Activated naive CD4-positive, alpha-beta T cell (primary cell): ENCODE measurements around the gene RASGEF1B.

Experiments
- DNase-seq, 4 experiments: peaks; one replicate each; lab custom pipeline; 2025; lab: John Stamatoyannopoulos, UW

RASGEF1B gene

DNA sequence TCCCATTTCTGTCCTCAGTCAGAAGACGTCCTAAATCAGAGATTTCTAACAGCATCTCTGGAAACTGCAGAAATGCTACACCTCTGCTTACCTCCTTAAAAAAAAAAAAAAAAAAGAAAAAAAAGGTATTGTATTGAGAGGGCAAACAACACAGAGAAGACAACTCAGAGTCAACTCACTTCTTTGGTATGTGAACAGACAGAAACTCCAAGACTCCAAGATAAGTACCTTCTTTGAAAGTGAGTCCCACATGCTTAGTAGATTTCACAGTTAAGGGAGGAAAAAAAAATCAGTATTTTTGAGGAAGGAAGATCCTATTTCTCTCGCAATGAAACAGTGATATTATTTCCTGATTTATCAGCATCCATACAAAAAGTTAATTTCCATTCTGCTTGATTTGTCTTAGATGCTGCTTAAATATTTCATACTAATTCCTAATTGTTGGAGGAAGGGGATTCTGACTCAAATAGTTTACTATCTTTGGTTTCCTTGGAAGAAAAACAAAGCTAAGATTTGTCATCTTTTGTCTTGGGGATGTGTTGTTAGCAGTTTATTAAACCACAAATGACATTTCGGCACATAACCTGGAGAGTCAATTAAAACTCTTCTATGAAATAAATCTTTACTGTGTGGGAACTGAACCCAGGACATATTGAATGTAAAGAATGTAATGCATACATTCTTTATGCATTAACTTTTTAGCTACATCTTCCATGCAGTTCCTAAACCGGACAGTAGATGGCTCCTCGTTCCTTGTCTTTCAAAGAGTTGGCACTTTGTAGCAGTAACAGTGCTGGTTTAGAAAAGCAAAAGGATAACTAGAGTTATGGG, 4.7 kb downstream of the RASGEF1B start:
- peak; percentile 3 to 44 (median 28) for DNase-seq

DNA sequence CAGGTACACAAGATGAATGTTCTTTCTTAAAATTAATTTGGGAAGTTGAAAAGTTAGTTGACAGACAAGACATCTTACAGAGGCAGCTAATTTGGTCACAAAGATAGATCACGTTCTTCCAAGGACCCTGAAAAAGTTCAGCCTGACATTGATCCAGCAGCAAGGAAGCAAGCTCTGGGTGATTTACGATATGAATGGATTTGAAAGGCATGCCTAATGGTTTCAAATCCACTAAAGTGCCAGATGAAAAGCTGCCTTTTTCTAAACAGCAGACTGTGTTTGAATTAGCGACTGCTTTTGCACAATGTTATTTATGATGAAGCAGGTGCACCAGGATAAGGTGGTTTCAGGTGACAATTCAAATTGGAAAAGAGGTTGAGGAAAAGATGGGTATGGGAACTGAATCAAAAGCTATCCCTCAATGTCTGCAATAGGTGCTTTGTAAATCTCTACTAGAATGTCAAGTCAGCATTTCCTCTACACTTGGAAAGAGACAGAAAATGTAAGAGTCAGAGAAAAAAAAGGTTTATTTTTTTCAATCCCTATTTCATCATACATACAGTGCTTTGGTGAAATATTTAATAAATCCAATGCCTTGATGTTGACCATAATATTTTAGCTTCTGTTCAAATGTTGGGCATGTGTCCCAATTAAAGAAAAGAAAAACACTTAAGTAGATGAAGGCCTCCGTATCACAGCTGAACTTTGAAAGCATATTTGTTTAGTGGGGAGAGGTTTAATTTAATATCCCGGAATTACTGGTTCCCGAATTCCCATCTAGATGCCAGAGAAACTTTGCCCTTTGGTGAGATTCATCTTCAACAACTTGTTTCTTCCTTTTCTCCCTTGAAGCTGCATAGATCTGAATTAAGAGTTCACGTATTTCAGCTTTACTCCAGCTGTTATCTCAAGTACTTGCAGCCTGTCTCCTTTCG, 6.0 kb downstream of the RASGEF1B start:
- no peak for DNase-seq

DNA sequence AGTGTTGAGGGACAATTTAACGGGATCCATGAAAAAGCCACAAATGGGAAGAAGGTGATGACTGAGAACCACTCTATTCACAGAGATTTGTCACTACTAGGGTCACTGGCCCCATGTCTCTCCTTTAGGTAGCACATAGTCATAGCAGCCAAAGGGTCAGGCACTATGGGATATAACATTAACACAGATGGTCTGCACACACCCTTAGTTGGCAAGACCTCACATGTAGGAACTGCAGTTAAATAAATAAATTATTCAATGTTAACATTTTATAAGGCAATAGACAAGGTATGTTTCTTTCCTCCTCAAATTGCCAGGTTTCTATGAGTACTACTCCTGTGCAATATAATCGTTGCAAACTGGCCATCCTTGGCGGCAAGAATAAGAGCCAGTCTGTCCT, 10.9 kb downstream of the RASGEF1B start:
- DNase-seq, result no peak

DNA sequence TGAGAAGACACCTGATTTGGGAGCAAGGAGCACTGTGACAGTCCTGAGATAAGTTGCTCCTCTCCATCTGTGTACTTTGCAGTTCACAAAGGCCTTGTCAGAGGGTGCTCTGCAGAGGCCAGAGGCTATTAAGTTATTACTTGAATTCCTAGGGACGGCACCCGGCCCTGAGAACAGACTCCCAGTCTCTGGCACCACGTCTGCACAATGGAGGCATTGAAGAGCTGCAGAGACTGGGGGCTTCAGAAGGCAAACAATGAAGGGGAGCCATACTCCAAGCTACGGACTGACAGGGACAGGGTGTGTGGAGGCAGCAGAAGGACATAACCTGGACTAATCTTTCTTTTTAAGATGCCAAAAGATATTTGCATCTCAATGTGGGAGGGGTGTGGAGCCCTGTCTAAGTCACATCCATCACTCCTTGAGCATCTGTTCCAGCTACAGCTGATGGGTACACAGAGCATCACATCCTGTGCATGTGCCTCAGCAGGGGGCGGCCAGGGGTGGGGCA, 11.5 kb downstream of the RASGEF1B start:
- DNase-seq, result no peak

DNA sequence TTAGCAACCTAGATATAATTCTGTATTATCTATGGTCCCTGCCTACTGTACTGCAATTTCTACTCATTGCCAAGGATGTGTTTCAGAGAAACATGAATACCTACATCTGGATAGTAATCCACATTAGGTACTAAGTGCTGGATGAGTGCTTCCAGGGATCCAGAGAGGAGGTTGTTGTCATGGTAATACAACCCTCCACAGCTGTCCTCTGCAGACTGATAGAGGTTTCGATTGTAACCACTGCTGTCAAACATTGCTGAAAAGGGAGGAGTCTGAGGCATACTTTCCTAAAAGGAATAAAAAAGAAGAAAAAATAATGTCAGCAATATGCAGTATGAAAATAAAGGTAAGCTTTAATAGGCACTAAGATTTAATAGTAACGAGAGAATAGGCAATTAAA, 12.5 kb downstream of the RASGEF1B start:
- no peak for DNase-seq

DNA sequence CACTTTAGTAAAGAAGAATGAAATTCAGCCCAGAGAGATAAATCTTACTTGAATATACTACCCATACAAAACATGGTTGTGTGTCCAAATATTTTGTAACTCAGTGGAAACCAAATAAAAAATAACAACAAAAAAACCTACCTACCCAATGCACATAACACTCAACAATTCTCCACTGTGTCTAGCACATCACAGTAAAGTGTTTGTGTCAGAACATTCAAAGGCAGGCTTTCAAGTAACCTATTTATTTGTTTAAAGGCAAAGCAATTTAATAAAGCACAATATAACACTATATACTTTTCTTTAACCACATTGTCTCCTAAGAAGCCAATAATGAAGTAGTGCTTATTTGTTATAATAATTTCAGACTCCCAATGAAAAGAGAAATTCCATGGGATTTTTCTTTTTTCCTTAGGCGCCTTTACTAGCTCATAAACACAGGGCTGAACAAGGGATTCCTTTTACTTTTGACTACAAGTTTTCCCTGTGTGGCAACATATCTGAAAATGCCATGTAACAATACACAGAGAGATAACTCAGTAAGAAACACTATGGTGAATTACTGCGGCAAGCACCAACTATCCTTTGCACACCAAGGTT, 13.7 kb downstream of the RASGEF1B start:
- no peak for DNase-seq

DNA sequence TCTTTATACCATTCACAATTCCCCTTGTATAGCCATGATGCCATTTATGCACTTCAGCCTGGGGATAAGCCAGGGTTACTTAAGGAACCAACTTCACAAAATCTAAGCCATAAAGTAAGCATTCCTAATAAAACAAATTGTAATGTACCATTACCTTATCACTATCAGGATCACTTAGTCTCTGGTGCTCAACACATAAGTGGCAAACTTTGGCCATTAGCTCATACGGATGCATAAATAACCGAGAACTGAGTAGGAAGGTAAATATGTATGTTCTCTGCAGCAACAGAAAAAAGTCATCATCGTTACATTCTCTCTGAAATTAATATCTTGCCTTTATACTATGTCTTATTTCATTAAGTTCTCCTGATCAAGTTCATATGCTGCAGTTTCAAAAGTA, 14.4 kb downstream of the RASGEF1B start:
- DNase-seq, result no peak

DNA sequence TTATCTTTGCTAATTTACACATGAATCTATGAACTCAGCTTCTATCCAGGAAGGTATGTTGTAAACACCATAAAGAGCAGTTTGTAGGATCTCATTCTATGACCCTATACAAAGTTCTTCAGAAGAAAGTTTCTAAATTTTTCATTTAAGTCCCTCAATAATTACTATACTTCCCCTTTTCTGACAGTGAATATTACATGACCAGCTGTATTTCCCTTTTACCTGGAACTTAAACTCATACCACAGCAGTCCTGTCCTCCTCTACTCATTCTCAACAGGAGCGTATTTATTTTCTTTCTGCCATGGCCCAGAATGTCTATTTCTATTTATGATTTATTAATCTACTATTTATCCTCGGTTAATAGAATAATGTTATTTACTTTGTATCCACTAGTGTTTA, 15.8 kb downstream of the RASGEF1B start:
- no peak for DNase-seq

DNA sequence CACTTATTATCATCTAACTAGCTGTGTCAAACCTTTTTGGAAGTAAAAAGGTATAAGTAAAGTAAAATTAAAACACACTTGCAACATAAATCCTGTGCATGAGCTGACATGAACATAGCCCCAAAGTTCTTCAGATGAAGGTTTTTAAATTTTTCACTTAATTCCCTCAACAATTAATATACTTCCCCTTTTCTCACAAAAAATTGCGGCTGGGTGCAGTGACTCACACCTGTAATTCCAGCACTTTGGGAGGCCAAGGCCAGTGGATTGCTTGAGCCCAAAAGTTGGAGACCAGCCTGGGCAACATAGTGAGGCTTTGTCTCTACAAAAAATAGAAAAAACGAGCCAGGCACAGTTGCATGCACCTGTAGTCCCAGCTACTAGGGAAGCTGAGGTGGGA, 16.8 kb downstream of the RASGEF1B start:
- DNase-seq, result no peak

DNA sequence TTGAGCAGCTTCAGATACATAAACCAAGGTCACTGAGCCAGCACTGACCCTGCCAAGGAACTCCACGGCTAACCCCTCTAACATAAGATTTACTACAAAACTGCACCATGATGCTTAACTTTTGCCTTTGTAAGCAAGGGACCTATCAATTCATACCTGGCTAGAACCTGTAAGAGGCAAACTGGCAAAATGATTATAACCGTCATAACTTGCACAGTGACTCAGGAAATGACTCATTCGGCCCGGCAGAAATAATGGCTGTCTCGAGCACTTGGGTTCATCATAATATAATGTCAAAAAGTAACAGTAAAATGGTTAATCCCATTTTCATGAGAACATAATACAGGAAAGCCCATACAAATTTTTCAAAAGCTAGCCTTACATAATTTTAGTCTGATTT, 17.2 kb downstream of the RASGEF1B start:
- DNase-seq, result peak in 1 of 4 experiments; percentile 4

DNA sequence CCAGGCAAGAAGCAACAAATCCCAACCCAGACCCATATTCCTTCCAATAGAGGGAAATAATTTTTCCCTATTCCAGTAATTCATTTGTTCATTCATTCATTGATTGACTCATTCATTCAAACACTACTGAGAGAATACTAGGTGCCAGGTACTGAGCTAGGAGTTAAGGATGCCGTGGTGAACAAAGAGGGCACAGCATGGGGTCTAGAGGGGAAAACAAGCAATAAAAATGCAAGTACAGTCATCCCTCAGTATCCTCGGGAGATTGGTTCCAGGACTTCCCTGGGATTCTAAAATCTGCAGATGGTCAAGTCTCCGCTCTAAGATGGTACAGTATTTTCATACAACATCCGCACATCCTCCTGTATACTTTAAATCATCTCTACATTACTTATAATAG, 18.7 kb downstream of the RASGEF1B start:
- DNase-seq, result no peak

DNA sequence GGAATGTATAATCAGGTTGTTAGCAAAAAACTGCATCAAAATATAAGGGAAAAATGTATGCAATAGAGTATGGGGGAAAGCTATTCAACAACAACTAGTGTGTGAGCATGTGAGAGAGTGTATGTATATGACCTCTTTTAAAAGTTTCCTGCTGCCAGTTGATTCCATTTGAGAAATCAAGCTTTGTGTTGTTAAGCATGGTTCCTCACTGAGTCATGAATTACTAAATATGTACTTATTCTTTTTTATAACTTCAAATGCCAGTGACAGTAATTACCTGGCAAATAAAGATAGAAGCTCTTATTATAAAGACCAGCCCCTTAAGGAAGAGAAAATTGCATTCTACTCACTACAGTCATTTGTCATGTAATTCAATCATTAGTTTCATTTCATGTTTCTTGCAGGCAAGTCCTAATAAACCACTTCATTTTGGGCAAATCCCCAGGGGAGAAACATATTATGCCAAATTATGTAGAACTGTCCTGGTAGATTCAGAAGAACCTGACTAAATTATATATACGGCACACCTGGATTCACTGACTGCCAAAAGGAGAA, 19.2 kb downstream of the RASGEF1B start:
- no peak for DNase-seq

DNA sequence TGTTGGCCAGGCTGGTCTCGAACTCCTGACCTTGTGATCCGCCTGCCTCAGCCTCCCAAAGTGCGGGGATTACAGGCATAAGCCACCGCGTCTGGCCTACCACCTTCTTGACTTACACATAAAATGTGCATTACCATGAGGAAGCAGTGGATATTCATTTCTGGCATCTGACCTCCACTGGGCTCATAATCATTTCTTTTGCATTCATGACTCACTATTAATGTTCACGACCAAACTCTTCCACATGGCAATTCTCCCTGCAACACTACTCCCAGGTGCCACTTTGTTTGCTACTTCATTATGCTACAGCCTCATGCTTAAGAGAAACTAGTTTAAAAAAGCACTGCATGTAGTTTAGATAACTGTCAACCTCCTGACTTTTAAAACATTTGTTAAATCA, 22.7 kb downstream of the RASGEF1B start:
- no peak for DNase-seq

DNA sequence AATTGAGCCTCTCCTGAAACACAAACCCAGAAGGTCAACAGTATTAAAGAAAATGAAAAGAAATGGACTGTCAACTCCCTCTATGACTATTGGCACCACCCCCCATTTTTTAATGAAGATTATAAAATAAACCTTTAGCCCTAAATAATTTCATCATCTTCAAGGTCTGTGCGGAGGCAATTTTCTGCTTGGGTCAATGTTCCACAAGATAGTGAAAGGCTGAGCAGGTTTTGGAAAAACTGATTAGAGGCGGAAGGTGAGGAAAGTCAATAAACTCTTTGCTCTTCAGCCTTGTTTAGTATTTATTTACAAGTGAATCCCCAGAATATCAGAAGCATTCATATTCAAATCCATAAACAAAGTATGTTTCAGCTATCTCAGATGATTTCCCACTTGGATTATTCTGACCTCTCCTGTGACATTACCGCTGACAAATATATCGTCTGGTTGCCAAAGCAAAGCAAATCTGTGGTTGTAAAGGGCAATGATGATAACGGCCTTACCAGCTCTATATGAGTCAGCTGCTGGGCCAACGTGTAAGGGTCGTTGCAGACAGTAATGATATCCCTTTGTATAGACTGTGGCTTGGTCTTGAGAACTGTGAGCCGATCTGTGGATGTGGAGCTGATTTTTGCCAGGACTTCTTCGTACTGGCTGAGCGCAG, 24.0 kb downstream of the RASGEF1B start:
- no peak for DNase-seq

DNA sequence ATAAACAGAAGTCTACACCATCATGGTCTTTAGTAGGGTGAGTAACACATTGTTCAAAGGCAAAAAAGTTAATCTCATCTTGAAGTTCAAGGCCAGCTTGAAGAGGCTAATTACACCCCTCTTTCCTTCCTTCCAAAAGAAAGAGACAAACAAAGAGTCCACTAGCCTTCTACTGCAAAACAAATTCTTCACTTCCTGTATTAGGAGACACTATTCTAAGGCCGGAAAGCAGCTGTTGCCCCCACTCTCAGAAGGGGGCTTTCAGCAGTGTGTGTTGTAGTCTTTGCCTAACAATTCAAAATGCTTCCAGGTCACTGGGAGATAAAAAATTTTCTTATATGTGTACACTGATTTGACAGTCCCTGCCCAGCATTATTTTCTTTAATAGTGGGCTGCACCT, 25.1 kb downstream of the RASGEF1B start:
- no peak for DNase-seq

DNA sequence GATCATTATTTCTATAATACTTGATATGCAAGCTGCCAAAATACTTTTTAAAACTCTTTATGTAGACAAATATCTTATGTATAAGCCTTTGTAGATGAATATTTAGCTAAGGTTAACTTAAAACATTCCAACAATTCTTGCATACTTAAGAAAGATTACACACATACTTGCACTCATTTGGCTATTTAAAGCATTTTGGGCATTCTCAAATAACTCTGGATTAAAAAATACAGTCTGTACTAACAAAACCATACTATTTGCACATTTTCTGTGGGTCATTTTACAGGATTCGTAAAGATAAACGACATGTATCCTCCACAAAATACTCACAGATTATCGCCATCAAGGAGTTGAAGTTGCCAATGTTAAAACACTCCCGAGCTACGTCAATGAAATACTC, 26.5 kb downstream of the RASGEF1B start:
- DNase-seq, result no peak

DNA sequence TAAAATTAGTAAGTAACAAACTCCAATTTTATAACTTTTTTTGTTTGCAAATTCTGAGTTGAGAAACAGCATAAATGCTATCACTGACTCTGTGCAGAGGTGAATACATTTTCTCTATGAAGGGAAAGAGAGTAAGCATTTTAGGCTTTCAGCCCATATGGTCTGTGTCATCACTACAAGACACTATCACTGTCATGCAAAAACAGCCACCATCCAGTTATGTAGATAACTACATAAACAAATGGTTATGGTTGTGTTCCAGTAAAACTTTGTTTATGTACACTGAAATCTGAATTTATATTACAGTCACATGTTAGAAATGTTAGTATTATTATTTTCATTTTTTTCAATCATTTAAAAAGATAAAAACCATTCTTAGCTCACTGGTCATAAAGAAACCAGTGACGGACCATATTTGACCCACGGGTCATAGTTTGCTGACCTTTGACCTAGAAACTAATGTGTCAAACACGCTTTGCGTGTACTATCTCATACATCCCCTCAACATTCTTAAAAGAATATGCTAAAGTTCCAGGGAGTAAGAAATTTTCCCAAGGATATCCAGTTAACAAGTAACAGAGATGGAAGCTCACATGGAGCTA, 29.1 kb downstream of the RASGEF1B start:
- no peak for DNase-seq

DNA sequence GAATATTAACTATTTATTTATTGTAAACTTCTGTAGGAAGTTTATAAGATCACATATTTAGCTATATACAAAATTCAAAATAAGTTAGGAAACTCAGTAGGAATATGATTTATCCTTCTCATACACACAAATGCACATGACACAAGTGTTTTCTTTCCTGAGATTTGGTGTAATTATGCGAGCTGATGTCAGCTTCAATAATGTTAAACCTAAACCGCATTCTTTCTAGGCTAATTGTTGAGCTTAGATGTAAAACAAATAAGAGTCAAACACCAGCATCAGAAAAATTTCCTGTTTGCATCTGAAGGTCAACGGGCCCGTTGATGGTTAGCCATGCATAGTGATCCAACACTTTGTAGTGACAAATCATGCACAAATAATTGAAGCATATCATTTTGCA, 30.8 kb downstream of the RASGEF1B start:
- no peak for DNase-seq

DNA sequence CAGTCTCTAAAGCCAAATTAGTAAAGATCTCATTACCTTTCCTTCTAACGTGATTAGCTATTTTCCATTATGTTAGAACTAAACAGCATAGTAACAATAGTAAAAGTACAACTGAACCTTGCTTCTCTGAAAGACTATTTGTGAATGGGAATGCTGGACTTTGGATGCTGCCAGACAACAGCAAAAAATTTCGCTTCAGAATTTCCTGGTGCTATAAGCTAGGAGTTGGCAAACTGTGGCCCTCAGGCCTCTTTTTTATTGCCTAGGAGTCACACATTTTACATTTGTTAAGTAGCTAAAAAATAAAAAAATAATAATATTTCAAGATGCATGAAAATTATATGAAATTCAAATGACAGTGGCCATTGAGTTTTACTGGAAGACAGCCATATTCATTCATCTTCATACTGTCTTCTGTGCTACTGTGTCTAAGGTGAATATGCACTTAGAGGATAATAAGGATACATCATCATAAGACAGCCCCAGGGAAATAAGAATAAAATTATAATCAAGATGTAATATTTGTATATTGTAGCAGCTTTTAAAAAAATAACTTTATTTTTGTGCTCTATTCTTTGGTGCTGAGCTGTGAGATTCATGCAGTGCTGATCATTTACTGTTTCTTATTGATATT, 34.6 kb downstream of the RASGEF1B start:
- no peak for DNase-seq

DNA sequence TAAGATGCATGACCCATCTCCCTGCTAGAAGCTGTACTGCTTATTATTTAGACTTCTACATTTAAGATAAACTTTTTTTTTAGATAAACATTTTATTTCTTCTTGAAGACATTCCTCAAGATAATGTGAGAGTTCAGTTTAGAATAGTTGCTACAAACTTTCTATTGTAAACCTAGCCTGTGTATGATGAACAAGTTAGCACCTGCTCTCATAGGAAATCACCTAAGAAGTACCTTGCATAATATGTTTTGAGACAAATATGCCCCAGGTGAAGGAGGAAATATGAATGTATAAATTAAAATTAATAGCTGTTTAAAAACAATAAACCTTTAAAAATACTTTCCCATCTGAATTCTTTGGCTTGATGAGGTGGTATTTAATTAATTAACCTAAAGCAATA, 35.6 kb downstream of the RASGEF1B start:
- DNase-seq, result no peak

DNA sequence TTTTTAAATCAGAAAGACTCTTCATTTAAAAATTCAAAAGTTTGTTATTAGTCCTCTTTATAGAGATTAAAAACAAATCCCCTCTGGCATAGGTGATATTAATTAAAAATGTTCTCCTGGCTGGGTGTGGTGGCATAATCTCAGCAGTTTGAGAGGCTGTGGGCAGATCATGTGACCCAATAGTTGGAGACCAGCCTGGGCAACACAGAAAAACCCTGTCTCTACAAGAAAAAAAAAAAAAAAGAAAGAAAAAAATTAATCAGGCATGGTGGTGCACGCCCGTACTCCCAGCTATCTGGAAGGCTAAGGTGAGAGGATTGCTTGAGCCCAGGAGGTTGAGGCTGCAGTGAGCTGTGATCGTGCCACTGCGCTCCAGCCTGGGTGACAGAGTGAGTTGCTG, 38.9 kb downstream of the RASGEF1B start:
- DNase-seq, result no peak
